CD1c-positive myeloid dendritic cell (primary cell): ENCODE measurements around the gene EEF1A2.

Experiments
- DNase-seq: peaks from one replicate; pipeline ENCODE4 v3.0.0-alpha.2; 2016; ENCODE audit errors: extremely low spot score

EEF1A2 gene

DNA sequence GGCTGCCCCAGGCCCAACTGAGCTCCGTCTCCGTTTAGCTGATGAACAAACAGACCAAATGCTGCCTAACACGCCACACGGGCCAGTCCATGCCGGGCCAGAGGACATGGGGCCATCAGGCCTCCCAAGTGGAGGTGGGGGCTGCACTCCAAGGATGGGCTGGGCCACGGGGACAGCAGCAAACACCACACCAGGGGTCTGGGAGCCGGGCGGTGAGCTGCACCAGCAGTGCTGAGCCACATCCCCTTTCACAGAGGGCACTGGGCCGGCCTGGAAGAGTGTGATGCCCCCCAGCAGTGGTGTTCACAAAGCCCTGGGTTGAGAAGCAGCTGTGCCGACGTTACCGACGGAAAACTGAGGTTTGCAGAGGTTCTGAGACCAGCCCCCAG lies 29.2 kb downstream of the EEF1A2 start:
- DNase-seq, result no peak

DNA sequence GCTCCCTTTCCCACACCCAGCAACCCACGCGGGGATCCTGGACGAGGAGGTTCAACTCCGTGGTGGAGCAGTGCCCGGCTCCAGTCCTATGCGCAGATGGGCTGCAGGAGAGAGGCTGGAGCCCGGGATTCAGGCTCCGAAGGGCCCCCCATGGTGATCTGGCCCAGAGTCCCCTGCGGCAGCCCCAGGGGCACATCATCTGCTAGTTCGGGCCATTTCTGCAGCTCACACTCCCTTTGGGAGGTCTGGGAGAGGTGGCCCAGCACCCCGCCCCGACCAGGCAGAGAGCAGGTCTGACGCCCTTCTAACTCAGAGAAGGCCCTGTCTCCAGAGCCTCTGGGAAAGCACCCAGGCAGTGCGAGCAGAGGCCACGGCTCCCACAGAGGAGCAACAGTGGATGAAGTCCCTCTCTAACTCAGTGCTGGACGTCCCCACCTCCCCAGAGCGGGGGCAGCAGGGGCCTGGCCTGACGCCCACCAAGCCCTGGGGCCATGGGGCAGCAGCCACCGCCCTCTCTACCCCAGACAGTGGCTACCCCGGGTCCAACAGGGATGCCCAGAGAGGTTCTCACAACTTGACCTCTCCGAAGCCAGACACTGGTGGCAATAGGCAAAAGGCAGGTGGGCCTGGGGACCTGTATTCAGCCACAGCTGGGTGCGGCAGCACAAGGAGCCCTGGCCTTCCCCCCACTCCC lies 29.7 kb downstream of the EEF1A2 start:
- DNase-seq, result no peak

DNA sequence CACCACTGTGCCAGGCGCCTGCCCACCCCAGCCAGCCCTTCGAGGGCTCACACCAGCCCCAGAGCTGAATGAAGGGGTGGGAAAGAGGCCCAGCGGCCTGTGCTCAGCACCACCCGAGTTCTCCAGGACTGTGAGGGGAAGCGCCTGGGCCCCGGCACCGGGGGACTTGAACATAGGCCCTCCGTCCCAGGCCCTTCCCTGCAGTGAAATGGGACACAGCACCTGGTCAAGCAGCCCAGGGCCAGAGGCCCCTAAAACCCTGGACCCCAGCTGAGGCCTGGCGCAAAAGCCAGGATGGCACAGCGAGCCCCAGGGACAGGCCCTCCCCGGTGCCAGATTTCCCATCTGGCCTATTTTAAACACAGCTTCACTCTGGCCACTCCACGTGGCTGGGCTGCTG lies 30.5 kb downstream of the EEF1A2 start:
- no peak for DNase-seq

DNA sequence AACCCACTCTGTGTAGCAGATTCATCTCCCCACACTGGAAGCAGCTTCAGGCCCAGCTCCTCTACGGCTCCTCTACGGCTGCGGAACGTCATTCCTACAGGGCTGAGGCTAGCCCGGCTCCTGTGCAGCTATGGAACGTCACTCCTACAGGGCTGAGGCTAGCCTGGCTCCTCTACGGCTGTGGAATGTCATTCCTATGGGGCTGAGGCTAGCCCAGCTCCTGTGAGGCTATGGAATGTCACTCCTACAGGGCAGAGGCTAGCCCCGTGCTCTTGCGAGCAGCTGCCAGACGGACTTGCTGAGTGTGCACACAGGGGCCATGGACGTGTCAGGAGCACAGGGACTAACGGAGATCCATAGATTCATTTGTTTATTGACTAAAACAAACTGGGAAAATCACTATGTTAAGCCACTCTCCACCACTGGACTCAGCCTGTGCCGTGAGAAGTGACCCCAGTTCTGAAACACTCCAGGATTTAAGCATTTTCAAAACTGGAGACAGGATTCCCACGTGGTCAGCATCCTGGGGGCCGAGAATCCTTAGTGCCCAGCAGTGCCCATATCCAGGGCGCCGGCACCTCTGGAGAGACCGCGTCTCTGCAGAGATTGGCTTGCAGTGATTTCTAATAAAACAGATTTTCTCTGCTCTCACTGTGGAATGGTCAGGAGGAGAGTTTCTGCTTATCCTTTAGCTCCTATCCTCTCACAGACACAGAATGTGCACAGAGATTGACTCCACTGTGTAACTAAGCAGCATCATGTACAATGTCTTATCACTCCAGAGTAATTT lies 31.4 kb downstream of the EEF1A2 start:
- no peak for DNase-seq

DNA sequence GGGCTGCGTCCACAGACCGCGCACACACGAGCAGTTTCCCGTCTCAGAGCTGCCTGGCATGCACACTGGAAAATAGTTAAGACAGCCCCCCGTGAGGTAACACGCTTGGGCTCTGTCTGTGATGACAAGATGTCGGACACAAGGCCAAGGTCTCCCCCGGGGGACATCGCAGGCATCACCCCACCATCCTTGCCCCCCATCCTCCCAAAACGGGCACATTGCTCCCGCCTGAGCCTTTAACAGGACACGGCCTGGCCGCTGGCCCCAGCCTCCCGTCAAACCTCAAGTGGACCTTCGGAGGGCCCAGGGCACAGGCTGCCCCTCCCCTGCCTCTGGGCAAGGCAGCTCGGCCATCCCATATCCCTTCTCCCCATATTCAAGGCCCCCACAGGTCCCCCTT lies 32.0 kb downstream of the EEF1A2 start:
- DNase-seq, result no peak

DNA sequence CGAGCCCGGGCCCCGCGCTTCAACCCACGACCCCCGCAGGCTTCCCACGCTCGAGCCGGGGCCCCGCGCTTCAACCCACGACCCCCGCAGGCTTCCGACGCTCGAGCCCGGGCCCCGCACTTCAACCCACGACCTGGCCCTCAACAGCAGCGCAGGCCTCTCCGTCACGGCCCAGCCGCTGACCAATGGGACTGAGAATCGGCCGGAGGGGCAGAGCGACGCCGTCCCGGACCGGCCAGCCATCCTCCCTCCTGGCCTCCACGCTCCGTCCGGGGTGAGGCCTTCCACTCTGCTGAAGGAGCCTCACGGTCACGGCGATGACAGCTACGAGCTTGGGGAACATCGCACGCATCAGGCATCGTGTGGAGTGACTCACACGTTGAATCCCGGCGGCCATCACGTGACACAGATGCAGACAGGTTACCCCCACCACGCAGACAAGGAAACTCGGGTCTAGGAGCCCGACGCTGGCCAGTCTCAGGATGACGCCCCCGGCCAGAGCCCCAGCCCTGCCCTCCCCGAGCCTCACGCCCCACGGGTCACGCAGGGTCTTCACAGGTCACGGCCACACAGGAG lies 32.5 kb downstream of the EEF1A2 start:
- no peak for DNase-seq

DNA sequence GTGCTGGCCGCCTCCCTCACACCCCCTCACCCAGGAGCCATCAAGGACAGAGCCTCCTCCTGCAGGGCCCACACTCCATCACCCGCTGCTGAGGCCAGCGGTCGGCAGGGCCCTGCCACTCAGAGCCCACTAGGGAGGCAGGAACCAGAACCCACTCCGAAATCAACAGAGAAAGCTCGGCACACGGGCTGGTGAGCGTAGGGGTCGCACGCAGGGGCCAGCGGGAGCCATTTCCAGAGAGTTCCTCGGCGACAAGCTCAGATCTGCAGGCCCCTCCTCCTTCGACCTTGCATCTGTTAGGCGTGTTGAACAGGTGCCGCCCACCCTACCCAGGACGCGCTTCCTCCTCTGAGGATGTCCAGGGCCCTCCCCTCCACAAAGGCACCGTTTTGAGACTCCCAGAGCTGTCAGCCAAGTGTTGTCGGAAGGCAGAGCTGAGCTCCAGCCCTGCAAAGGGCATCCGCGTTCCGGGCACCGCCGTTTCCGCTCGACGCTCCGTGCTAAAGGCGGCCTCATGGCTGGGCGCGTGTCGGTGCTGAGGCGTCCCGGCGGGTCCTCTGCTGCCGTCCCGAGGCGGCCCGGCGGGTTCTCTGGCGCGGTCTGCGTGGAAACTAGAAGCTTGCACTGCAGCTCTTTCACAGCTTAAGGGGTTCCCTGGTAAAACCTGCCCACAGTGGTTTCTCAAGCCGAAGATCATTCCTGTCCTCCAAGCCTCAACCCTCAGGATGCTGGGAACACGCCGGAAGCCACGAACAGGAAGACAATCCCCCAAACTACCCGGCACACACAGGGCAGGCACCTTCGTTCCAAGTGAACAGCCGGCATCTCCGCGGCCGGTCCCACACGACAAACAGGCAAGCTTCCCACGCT lies 33.3 kb downstream of the EEF1A2 start:
- DNase-seq, result no peak

DNA sequence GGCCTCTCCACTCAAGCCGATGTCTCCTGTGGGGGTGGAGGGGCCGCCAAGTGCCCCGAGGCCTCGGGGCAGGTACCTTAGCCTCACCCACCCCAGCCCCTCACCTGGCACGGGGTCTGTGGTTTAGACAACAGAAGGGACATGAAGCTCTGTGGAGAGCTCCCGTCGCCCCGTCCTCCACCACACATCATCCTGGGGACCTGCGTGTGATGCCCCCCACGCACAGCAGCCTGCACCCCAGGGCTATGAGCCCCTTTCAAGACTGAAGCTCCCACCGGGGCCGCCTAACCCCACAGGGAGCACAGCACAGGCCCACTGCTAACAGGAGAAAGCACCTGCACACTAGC lies 34.6 kb downstream of the EEF1A2 start:
- no peak for DNase-seq

DNA sequence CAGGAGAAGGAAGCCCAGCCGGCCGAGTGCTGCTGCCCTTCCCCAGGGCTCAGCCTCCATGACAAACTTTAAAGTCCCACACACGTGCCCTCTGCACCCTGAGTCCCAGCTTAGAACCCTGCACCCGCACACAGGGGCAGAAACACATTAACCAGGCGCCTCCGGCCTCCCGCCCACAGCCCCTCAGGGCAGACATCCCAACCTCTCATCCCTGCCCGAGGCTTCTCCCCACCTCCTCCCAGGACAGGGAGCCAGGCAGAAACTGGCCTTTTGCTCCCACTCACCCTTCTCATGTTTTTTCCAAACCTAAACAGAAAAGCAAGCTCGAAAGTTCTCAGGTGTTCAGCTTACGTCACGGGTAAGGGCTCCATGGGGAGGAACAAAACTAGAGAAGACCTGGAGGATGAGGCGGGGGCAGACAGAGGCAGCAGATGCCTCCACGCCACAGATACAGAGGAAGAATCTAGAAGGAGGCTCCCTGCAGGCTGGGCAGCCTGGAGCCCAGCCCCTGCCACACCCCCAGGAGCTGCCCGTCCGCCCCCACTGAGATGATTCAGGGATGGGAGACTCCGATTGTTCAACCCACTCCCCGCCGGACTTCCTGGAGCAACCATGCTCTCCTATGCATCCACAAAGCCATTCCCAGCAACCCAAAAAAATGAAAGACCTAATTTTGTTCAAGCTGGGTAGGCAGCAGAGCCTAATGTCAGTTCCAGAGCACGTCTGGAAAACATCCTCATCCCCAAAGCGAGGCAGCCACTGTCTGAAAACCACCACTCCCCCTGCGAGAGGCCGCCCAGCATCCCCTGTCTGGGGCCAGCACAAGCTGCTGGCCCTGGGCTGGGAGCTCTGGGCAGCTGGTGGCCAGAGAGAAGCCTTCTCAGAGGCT lies 35.2 kb downstream of the EEF1A2 start:
- DNase-seq, result no peak

DNA sequence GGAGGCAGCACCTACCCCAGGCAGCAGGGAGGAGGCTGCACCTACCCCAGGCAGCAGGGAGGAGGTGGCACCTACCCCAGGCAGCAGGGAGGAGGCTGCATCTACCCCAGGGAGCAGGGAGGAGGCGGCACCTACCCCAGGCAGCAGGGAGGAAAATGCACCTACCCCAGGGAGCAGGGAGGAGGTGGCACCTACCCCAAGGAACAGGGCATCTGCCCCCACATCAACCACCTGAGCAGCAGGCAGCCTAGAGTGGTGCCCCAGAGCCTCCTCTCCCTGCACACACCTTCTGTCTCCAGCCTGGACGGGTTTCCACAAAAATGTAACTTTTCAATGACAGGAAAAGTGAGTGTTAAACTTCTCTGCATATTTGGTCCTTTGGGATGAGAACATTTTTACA lies 36.6 kb downstream of the EEF1A2 start:
- DNase-seq, result no peak

DNA sequence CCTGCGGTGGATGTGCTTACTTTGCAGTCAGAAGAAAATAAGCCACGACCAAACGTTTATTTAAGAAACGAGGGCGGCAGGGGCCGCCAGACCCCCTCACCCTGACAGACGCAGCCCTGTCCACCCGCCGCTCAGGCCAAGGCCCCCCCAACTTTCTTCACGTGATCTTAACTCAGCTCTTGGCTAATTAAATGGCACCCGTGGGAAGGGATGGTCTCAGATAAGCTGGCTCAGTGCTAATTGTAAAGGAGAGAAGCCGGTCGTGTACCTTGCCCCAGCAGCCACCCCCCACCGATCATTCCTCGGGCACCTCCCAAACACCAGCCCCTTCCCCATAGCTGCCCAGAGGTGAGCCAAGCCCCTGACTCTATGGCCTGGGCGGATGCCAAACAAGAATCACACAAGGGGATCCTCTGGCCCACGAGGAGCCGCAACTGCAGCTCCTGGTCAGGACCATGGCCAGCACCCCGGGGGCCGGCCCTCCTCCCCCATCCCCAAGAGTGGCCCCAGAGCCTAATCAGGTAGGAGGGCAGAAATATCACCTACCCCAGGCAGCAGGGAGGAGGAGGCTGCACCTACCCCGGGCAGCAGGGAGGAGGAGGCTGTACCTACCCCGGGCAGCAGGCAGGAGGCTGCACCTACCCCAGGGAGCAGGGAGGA lies 37.6 kb downstream of the EEF1A2 start:
- DNase-seq, result no peak

DNA sequence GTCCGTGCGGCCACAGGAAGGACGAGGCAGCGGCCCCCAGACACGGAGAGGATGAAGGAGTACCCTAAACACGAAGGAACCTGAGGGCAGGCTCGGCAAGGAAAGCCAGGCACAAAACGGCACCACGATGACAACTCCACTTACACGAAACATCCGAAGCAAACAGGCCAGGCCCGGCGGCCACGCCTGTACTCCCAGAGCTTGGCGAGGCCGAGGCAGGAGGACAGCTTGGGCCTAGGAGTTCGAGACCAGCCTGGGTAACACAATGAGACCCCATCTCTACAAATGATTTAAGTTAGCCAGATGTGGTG lies 39.9 kb downstream of the EEF1A2 start:
- DNase-seq, result no peak

DNA sequence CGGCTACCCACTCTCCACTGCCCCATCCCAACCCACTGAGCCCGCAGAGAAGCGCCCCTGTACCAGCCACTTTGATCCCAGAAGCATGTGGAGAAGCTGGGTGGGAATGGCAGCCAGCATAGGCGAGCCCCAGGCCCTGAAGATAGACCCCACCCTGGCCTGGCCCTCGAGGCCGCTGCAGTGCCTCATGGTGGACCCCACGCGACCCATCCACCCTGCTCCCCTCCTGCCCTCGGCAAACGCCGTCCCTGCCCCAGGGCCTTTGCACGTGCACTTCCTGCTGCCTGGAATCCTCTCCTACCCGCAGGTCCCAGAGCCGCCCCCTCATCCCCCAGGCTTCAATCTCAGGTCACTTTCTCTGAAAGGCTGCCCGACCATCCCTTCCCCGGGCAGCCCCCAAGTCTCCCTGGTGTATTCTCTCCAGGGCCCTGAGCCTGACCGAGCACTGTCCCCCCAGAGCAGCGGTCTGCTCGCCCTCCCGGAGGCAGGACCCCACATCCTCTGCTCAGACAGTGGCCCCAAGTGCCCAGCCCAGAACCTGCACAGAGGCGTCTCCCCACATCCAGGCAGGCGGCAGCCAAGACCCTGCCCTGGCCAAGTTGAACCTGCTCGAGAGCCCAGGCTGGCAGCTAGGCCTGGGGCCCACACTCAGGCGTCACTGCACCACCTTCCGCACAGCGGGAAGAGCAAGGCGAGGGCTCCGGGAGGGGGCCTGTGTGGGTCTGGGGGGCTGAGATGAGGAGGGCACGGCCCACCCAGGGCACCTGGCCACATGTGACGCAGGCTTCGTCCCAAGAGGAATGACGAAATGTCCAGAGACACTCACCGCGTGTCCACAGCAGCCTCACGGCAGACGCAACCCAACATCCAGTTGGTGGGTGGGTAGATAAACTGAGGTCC lies 40.5 kb downstream of the EEF1A2 start:
- DNase-seq, result no peak

DNA sequence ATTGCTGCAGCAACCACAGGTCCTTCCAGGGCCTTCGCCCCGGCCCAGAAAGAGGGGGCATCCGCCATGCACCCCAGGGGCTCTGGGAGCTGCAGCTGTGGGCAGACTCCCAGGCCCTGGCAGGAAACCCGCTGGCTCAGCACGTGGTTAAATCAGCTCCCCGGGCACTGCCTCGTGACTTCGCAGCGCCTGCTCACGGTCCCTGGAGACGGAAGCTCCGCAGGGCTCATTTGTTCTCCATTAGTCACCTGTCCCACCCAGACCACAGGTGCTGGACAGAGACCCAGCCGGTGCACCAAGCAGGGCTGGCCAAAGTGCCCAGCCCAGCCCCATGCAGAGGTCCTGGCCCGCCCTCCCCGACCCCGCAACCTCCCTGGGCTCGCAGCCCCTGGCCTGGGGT lies 41.1 kb downstream of the EEF1A2 start:
- no peak for DNase-seq

DNA sequence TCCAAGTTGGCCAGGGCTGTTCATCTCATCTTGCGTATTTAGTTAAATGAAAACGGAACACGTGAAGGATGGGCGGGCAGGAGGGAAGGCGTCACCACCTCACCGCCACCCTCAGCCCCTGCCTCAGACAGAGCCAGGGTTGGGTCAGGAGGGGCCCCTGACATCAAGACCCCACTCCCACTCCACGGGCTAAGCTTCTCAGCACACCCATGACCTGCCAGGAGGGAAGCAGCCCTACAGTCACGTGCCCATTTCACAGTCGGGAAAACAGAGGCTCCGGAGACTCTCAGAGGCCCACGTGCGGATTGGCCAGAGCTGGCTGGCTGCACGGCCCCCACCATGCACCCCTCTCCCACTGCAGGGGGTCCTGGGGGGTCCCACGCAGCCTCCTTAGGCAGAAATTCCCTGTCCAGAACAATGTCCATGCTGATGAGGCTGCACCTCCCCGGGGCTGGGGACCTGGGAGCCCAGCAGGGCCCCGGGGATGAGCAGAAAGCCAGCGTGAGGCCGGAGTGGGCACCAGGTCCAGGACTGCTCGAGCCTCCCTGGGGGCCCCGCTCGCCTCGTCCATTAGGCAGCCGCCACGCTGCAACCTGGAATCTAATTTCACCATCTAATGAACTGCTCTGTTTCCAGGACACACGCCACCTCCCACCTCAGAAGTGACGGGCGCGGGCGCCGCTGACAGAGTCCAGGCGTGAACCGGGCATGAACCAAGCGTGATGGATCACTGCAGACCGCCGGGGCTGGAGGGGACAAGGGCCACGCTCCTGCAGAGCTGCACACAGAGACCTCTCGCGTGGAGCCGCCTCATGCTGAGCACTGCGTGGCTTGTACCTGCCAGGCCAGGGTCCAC lies 42.2 kb downstream of the EEF1A2 start:
- no peak for DNase-seq

DNA sequence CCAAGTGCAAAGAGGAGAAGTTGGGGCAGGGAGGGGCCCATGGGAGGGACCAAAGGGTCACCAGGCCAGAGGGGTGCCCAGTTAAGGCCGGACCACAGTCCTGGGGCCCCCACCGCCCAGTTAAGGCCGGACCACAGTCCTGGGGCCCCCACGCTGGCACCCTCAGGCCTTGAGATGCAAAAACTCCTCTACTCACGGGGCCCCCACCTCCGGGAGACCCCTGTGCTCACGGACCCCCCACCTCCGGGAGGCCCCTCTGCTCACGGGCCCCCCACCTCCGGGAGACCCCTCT lies 43.4 kb downstream of the EEF1A2 start:
- DNase-seq, result no peak

DNA sequence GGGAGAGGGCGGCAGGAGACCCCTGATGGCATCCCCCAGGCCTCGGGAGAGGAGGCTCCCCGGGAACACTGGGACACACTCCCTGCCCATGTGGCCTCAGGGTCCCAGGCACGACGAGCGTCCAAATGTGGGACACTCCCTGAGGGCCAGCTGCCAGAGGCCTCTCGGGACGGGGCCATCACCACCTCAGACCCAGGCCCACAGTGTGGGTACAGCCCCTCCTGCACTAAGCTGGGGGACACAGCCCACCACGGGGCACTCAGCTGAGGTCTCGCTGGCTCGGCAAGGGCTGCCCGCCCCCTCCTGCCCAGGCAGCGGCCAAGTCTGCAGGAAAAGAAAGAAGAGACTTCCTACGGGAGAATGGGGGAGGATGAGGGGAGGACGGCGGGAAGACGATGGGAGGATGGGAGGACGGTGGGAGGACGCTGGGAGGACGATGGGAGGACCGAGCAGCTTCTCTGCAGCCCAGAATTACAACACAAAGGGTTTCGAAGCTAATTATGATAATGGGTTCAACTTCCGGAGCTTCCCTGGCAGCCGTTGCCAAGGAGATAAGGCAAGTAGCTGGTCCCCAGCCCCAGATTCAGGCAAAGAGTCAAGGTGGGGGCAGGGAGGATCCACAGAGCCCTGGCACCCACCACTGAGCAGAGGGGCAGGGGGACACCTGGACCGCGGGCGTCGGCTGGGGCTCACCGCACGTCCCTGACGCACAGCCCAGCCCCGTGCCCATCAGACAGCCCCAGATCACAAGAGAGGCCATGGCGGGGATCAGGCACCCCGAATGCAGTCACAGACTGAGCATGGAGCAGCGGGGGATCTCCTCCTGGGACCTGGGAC lies 43.9 kb downstream of the EEF1A2 start:
- DNase-seq, result no peak

DNA sequence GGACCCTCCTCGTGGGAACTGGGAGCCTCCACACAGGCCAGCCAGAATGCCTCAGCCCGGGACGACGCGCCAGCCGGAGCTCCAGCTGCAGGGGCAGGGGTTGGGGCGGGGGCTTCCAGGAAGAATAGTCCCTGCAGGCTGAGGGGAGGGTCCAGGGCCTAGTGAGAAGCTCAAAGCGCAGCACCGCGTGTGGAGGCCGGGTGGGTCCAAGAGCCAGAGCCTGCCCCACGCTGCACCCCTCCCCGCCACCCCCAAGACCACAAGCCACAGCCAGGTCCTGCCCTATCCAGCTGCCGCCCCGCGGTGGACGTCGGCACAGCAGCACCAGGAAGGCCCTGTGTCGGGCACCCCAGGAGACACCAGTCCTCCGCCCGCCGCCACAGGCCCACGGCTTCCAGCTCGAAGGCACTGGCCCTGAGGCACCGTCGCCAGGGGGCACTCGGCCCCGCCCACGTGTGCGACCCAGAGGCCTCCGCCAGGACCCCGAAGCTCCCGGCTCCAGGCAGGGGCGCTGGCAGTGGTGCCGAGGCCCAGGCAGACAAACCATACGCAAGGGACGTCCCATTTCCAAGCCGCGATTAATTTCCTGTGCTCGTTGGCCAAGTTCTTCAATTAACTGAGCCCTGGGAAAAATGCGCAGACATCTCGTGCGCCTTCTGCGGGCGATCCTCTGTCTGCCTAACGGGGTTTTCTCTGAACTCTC lies 45.9 kb downstream of the EEF1A2 start:
- DNase-seq, result no peak
